HG02759 (cell line): ENCODE results near the gene GPHN.

ENCODE experiments used
- ATAC-seq: cut with Tn5 transposase; IDR thresholded peaks from one replicate; pipeline ENCODE4 v1.9.1; 2021; ENCODE audit warnings: mild to moderate bottlenecking, moderate library complexity; ENCODE audit not compliant: unreplicated experiment

The GPHN gene

DNA sequence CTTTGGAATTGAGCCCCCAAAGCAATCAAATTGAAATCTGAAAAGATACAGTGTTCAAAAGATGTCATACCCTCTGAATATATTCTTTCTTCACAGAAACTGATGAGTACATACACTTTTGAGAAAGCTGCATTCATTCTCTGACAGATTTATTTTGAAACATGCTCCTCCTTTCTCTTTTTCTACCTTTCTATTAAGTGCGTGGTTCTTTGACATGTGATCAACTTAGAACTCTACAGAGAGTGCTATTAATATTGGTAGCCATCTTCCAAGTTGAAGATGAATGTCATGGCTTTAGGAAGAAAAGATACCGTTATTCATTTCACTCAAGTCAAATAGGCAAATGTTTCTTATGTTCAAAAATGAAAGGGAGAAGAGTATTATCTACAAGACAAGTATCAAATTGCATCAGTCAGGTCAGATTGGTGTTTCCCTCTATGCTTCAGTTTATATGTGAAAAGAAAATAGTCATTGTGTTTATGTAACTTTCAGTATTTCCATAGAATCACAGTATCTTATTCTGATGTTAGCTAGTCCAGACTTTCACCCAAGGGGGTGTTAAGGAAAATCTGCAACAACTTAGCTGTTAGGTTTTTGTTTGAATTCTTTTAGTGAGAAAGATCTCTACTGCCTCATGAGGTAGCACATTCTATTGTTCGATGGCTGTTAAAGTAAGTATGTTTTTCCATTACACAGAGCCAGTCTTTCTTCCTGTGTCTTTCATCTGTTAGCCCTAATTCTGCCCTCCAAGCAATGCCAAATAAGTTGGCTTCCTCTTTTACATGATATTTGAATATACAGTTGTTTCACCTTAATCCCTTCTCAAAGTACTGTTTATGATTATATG lies 625.9 kb downstream of the GPHN start:
- ATAC-seq: no peak

DNA sequence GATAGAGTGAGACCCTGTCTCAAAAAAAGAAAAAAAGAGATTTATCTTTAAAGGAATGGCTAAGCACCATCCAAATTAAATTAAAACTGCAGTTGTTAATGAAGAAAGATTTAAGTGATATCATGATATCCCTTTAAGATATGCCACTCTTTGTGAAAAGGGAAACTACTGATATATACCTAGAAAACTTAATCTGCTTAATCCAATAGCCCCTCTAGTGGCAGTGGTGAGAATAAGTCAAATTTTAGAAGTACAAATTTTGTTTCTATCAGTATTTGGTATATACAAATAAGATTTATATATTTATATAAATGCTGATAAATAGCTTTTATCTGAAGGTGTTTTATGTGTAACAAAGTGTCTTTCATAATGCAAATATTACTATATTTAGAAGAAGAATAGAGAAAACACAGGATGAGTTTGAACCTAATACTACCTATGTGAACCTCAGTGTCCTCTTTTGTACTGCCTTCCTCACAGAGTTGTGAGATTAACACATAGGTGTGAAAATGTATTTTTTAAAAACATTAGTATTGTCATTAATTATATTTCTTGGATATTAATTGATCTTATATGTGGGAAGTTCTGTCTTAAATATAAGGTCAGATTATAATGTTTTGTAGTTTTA lies 629.9 kb downstream of the GPHN start:
- ATAC-seq: no peak

DNA sequence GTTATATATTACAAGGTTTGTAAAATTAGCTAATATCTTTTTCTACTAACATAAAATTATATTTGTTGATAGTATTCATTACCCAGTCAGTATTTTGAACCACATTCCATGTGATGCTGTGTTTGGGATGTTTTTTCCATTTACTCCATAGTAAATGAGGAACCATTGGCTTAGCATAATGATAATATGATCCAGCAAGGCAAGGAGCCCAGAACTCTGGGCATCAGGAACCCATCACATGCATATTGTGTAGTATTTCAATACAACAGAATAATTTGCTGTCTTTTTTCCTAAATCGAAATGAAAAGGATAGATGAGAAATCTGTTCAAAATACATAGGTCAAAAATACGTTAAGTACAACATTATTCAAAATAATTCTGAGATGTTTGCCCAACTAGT lies 632.6 kb downstream of the GPHN start:
- ATAC-seq: no peak

DNA sequence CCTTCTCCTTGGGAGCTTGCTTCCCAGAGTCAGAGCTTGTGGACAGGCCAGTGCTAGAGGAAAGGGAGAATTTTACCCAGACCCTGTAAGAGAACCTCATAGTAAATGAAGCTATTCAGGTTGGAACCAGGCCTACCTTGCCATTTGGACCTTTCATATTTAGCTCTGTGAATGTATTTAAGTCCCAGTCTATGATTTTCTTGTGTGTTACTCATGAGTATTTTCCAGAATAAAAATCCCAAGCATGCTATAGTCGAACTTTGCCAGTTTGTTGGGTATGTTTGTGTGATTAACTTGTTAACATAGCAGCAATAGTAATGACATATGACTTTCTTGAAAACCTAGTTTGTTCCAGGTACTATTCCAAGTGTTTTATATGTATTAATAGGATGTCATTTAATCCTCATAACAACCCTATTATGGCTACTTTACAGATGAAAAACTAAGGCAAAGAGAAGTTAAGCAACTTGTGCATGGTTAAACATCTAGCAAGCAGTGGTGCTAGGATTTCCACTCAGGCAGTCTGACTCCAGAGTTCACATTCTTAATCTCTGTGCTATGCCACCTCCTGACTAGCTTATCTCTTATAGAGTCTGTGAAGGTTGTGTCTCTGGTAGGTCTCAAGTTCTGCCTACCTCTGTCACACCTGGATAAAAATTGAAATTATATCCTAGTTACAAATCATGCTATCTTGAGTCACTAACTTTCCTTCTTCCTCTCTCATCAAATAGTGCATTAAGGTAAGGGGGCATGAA lies 633.4 kb downstream of the GPHN start:
- no peak for ATAC-seq

DNA sequence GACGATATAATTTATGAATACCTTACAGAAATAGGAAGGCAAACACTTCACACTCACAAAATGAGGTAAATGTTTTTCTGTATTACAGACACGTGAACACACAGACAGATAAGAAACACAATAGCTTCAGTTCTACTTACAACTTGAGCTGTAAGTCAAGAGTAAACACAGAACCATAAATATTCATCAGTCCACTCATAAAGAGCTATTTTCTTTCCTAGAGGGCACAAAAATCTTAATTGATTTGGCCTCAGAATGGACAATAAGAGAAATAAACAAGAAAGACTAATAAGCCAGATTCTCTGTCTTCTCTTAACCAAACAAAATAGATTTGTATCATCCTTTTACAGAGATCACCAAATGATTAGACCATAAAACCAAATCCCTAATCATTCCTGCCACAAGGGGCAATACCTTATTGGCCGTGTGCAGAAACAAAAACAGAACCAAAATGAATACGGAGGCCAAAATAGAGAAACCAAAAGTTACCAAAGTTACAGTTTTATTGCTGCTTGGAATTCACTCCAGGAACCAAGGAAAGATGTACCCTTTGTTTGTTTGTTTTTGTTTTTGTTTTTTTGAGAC lies 643.2 kb downstream of the GPHN start:
- ATAC-seq: no peak

DNA sequence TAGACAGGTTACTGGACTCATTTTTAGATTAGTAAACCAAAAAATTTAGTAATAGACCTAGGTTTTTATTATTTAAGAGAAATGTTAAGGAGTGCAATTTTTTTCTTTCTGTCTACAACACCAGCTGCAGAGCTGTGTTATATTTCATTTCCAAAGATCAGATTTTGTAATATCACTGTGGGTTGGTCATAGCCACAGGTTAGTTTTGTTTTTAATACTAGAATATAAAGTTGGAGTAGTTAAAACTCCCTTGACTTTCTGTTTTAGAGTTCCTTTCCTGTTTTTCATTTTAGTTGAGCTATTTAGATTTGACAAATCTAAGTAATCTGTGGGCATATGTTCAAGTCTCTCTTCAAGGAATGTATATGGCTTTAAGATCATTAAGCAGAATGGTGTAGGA lies 650.6 kb downstream of the GPHN start:
- no peak for ATAC-seq

DNA sequence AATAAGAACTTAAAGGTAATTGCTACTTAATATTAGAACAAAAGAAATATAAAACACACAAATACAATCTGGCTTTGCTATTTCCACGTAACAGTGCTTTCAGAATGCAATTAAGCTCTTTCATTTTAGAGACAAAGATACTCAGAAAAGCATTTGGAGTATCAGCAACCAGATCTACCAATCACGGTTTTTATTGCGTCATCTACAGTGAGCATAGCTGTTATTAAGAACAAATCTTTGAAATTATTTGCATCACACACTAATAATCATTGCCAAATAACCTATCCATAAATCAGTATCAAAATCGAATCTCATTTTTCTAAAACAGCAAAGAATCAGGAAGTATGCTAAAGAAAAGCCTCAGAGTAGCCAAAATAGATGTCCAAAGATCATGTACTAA lies 654.4 kb downstream of the GPHN start:
- ATAC-seq: no peak

DNA sequence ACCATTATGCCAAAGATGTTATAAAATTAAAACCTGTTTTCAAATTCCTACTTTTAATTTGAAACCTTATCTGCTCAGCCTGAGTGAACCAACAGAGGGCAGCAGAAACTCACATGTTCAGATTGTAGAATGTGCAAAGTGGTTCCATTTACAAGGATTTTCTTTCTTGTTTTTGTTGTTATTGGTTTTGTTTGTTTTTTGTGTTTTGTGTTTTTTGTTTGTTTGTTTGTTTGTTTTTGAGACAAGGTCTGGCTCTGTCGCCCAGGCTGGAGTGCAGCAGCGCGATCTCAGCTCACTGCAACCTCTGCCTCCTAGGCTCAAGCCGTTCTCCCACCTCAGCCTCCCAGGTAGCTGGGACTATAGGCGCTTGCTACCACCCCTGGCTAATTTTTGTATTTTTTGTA lies 658.5 kb downstream of the GPHN start:
- no peak for ATAC-seq

DNA sequence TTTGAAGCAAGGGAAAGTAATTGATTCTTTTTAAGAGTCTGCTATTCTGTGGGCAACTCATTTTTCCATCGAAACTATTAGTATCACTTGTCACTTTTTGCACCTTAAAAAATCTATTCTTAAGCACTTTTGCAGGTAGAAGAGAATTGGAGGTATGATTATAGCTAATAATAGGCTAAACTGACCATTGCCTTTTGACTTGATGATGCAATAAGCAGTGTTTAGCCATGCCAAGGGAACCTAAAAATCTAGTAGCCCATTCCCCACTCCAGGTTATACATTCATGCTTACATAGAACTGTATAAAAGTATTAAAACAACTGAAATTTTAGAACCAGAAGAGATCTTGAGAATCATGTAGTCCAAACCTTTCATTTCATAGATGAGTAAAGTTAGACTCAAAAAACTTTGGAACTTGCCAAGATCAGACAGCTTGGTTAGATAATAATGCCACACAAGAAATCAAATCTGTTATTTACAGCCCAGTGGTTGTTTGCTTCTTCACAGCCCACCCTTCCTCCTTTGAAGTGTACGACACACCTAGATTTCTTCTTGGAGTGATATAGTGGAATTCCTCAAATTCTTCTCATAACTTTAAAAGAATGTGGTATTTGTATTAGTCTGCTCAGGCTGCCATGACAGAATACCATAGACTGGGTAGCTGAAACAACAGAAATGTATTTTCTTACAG lies 659.6 kb downstream of the GPHN start:
- no peak for ATAC-seq

DNA sequence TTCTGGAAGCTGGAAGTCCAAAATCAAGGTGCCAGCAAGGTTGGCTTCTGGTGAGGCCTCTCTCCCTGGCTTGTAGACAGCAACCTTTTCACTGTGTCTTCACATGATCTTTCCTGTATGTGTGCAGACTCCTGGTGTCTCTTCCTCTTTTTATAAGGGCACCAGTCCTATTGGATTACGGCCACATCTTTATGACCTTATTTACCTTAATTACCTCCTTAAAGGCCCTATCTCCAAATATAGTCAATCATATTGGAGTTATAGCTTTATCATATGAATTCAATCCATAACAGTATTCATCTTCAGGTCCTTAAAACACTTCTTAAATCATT lies 660.1 kb downstream of the GPHN start:
- no peak for ATAC-seq

DNA sequence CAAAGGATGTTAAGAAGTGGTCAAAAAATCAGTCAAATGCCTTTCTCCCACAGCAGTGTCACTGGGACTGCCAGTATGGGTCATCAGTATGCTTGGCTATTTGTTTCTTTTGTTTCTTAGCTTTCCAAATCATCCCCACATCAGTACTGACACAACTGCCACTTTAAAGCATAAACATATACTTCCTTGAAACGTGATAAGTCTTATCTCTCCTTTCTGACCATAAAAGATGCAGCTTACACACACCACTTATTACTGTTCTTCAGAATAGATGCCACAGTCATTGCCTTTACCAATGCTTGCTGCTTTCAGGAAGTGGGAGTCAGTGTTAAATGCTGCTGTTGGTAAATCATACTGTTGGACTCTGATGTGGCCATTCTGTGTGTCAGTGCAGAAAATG lies 662.7 kb downstream of the GPHN start:
- no peak for ATAC-seq

DNA sequence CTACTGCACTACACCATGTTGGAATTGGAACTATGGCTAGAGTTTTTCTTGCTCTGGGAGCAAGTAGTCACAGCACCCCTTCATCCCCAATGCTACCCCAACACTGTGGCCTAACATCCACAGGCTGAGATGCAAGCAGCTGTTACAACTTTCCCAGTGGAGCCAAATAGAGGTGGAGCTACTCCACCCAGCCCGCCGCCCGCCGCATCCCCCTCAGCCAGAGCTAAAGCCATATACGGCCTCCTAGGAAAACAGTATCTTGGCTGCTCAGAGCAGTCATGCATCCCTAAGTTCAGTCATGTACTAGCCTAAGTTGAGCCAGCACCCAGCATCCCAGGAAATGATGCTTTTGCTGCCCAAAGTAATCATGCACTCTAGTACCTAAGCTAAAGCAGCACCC lies 664.1 kb downstream of the GPHN start:
- ATAC-seq: no peak

DNA sequence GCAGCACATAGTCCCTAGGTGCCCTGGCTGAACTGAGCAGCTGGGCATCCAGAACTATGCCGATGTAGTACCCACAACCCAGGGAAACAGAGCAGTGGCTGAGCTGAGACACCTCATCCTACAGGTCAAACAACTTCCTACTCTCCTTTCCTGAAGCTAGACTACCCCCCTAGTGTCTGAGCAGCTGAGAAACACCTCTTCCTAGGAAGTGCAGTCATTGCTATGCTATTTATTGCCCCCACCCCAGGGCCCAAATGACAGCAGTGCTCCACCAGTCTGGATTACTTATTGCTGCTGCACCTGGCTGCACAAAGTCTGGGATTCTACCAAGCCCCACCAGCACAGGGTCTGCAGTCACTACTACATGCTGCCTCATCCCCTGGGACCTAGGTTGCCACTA lies 664.6 kb downstream of the GPHN start:
- no peak for ATAC-seq

DNA sequence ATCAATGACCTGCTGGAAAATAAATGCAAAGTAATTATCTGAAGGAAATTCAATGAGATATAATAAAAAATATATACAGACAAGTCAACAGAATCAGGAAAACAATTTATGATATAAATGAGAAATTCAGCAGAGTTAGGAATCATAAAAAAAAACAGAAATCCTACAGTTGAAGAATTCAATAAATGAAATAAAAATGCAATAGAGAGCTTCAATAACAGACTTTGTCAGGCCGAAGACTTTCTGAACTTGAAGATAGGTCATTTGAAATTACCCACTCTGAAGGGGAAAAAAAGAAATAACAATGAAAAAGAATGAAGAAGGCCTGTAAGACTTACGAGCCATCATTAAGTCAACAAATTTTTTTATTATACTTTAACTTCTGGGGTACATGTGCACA lies 665.8 kb downstream of the GPHN start:
- ATAC-seq: no peak

DNA sequence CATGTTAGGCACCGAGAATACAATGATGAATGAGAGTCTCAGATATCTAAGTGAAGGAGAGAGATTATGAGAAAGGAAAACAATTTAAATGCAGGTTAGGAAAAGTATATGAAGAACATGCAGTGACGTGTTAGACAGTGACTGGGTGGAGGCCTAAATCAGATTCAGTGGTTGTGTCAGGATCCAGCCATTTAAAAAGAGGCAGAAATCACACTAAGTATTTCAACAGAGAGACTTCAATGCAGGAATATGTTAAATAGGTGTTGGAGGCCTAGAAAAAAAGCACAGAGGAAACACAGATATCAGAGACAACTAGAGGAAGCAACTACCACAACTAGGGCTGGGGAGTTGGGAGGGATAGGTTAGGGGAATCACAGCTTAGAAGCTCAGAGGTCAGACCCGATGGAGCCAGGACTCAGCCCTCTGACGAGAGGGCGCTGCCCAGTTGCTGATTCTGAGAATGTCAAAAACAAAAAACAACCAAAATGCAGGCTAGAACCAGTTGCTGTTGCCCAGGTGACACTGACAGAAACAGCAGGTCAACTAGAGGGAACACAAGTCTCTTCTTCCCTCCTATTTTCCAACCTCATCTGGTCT lies 678.3 kb downstream of the GPHN start:
- ATAC-seq: no peak

DNA sequence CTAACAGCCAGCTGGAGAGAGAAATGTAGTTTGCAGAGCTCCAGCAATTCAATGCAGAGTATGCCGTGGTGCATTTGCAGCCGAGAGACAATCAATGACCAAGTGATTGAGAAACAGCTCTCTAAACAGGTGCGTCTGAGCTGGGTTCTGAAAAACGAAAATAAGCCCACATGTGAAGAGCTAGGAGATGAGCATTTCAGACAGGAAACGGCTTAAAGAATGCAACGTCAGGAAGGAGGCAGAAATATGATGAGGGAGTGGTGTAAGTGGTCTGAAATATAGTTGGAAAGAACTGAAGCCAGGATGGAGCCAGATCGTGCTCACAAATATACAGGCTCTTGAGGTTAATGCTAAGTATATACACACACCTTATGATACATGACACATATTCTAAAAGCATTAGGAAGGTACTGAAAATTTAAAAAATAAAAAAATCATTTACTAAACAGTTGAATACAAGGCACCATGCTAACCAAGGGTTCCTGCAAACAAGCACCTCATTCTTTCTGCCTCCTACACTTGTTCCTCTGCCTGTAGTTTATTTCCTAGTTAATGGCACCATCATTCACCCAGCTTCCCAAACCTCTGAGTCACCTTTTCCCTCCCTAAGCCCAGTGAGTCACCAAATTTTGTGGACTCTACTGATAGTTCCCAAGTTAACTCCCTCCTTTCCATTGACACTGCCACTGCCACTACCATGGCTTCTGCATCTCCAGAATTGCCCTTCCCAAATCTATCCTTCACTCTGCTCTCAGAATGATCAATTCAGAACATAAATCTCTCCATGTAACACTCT lies 679.0 kb downstream of the GPHN start:
- ATAC-seq: no peak

DNA sequence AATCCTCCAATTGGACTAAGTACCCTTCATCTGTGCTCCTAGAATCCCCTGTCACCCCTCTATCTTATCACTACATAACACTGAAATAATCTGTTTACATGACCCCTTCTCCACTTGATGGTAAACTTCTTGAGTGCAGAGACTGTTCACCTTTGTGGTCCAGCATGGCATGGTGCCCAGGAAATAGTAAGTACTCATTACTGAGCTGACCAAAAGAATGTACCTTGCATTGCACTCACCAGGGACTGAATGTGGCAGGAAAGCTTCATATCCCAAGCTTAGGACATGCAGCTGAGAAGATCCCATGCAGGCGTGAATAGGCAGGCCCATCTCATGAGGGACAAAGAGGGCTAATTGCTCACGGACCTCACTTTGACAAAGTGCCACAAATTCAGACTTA lies 679.9 kb downstream of the GPHN start:
- no peak for ATAC-seq

DNA sequence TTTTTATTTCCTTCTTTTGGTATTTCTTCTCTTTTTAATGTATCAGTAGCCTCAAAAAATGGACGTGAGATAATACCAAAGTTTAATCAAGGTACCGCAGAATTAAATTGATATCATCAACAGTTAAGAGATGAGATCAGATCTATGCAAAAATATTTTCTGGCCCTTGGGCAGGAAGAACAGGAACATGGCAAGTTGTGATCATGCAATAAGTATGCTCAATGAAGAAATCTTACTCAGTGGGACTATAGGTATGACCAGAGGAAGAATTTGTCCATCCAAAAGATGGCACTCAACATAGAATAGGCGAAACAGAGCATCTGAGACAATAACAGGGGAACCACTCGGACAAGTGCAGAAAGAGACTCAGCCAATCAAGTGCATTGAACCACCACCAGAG lies 680.4 kb downstream of the GPHN start:
- no peak for ATAC-seq

DNA sequence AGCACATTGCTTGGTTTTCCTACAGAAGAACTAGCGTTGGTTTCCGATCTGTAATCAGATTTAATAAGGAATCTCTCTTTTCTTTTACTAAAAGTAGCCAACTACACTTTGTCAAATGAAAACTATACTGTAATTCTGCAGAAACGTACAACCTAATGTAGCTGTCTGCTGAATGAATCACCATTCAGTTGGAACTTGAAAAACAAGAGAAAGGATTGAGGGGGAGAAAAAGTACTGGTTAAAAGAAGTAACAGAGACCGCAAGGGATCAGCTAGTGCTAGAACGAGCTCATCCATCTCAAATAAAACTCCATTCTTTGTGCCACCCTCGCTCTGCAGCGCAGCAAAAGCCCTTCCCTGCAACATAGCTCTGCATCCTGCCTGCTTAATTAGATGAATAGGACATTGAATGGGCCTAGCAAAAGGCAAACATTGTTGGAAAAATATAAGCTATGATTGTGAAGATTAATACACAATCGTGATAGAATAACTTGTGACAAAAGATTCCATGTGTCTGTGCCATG lies 683.9 kb downstream of the GPHN start:
- ATAC-seq: no peak

DNA sequence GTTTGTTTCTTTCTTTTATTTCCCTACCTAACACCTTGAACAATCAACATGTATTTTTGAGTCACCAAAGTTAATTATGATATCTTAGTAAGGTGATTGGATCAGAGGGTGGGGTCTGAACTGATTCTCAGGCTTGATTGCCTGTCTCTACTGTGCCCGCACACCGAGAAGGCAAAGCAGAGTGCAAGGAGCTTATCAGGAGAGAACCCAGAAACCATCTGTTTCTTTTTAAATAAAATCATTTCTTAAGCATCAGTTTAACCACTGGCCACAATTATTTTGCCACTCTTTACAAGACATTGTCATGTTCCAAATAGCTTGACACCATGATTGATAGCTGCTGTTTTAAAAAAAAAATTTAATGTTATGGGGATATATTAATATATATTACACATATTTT lies 684.4 kb downstream of the GPHN start:
- ATAC-seq: no peak
